ENCODE results near the gene PANK4. TPM values are rescaled to one million over a fixed set of nuclear protein-coding genes. Genes with fewer than 3 reads are reported as not detected.
"Not testable (repeated sequence)": the region's sequence is repeated elsewhere in the genome, so short reads cannot be mapped to it uniquely, and the experiment has no call there.

The PANK4 gene
- total RNA-seq, 1 donor from 2014 or later: 50.8 TPM

- Mint-ChIP-seq H3K27ac (no peak overlapping the region), H3K27me3 (ENCODE audit: low read depth) (peaks cover 11% of the 10 kb centered on the region), H3K4me1 (no peaks in the 10 kb centered on the region), H3K4me3 (no peak overlapping the region), H3K36me3 (no peaks in the 10 kb centered on the region), H3K9me3 (peaks cover 13% of the 10 kb centered on the region)
- no peak for DNase-seq (ENCODE audit: low spot score in 2 of 2, unreplicated experiment in 2 of 2)
- no peak for TF ChIP-seq CTCF (IDR thresholded peaks at IDR 0.05; ENCODE audit: unreplicated experiment)
Observed at GRCh38 chr1:2569060-2569459, 42.7 kb upstream of the PANK4 start.

GRCh38 chr1:2568187-2568816, 41.9 kb upstream of the PANK4 start:
- not testable (repeated sequence) for H3K9me3 Mint-ChIP-seq; H3K27ac Mint-ChIP-seq; H3K4me3 Mint-ChIP-seq; H3K36me3 Mint-ChIP-seq; H3K4me1 Mint-ChIP-seq; DNase-seq (ENCODE audit: low spot score in 2 of 2, unreplicated experiment in 2 of 2)
- peaks cover 11% of the 10 kb centered on the region for H3K27me3 Mint-ChIP-seq (ENCODE audit: low read depth)

GRCh38 chr1:2567083-2567679, 40.8 kb upstream of the PANK4 start:
- no peak overlapping the region for H3K27ac Mint-ChIP-seq
- TF ChIP-seq CTCF (IDR thresholded peaks at IDR 0.05; ENCODE audit: unreplicated experiment): no peak
- H3K4me1 Mint-ChIP-seq: no peaks in the 10 kb centered on the region
- H3K27me3 Mint-ChIP-seq (ENCODE audit: low read depth): peaks cover 6% of the 10 kb centered on the region
- no peak for DNase-seq (ENCODE audit: low spot score in 2 of 2, unreplicated experiment in 2 of 2)
- no peak overlapping the region for H3K4me3 Mint-ChIP-seq
- H3K36me3 Mint-ChIP-seq: no peaks in the 10 kb centered on the region
- H3K9me3 Mint-ChIP-seq: no peaks in the 10 kb centered on the region

- Mint-ChIP-seq H3K27ac (no peak overlapping the region), H3K4me3 (no peak overlapping the region), H3K27me3 (ENCODE audit: low read depth) (peaks cover 6% of the 10 kb centered on the region), H3K4me1 (no peaks in the 10 kb centered on the region), H3K9me3 (no peaks in the 10 kb centered on the region), H3K36me3 (no peaks in the 10 kb centered on the region)
- no peak for DNase-seq (ENCODE audit: low spot score in 2 of 2, unreplicated experiment in 2 of 2)
- no peak for TF ChIP-seq CTCF (IDR thresholded peaks at IDR 0.05; ENCODE audit: unreplicated experiment)
Observed at GRCh38 chr1:2566101-2567045, 40.0 kb upstream of the PANK4 start.

- TF ChIP-seq CTCF (IDR thresholded peaks at IDR 0.05; ENCODE audit: unreplicated experiment): no peak
- DNase-seq (ENCODE audit: low spot score in 2 of 2, unreplicated experiment in 2 of 2): no peak
- no peak overlapping the region for H3K4me3 Mint-ChIP-seq
- H3K27ac Mint-ChIP-seq: no peak overlapping the region
- no peaks in the 10 kb centered on the region for H3K4me1 Mint-ChIP-seq
- peaks cover 6% of the 10 kb centered on the region for H3K27me3 Mint-ChIP-seq (ENCODE audit: low read depth)
- H3K9me3 Mint-ChIP-seq: no peaks in the 10 kb centered on the region
- no peaks in the 10 kb centered on the region for H3K36me3 Mint-ChIP-seq
Observed at GRCh38 chr1:2564815-2565374, 38.5 kb upstream of the PANK4 start.

Measured in mesothelial cell of epicardium (in vitro differentiated cells).